MM.1S (cell line): ENCODE data around the gene ZNF346.

ENCODE experiments used
- EZH2 ChIP-seq: fragments of 300-600 bp; sonication (generic); optimal IDR thresholded peaks from 2 replicates; pipeline ENCODE3; 2017; ENCODE audit warnings: low read depth, mild to moderate bottlenecking, antibody characterized with exemption, low read length, mixed read lengths
- TF ChIP-seq, protein P1 (sequence below): fragments of 300-600 bp; sonication (generic); IDR thresholded peaks from 2 replicates; pipeline ENCODE4 v1.5.1; 2016; ENCODE audit warnings: antibody characterized with exemption, low read length, mixed read lengths

DNA sequence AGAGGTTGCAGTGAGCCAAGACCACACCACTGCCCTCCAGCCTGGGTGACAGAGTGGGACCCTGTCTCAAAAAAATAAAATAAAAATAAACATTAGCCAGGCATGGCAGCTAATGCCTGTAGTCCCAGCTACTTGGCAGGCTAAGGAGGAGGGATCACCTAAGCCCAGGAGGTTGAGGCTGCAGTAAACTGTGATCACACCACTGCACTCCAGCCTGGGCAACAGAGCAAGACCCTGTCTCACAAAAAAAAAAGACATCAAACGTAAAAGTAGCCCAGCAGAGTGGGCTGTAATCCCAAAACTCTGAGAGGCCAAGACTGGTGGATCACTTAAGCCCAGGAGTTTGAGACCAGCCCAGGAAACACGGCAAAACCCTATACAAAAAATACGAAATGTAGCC lies 34.9 kb upstream of the ZNF346 start:
- TF ChIP-seq EZH2 = no peak
- TF ChIP-seq, protein P1, sequence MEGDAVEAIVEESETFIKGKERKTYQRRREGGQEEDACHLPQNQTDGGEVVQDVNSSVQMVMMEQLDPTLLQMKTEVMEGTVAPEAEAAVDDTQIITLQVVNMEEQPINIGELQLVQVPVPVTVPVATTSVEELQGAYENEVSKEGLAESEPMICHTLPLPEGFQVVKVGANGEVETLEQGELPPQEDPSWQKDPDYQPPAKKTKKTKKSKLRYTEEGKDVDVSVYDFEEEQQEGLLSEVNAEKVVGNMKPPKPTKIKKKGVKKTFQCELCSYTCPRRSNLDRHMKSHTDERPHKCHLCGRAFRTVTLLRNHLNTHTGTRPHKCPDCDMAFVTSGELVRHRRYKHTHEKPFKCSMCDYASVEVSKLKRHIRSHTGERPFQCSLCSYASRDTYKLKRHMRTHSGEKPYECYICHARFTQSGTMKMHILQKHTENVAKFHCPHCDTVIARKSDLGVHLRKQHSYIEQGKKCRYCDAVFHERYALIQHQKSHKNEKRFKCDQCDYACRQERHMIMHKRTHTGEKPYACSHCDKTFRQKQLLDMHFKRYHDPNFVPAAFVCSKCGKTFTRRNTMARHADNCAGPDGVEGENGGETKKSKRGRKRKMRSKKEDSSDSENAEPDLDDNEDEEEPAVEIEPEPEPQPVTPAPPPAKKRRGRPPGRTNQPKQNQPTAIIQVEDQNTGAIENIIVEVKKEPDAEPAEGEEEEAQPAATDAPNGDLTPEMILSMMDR = no peak
